ENCODE results near the gene NCAPG2. TPM values are rescaled to one million over a fixed set of nuclear protein-coding genes. Genes with fewer than 3 reads are reported as not detected.
"Not testable (repeated sequence)": the region's sequence is repeated elsewhere in the genome, so short reads cannot be mapped to it uniquely, and the experiment has no call there.

The NCAPG2 gene
- total and polyA plus RNA-seq, 2 experiments from 2014 or later: 38.7 to 91.2 TPM

- peaks cover 55% of the 10 kb centered on the region for H3K36me3 ChIP-seq (ENCODE audit: insufficient read depth)
- H3K4me1 Mint-ChIP-seq: no peaks in the 10 kb centered on the region
Observed at GRCh38 chr7:158676171-158676840, 28.3 kb downstream of the NCAPG2 start.

GRCh38 chr7:158672975-158673374 lies 31.6 kb downstream of the NCAPG2 start:
- peaks cover 23% of the 10 kb centered on the region for H4K20me1 ChIP-seq (replicated peaks; ENCODE audit: insufficient read depth)
- no peak for DNase-seq (ENCODE audit: low spot score)

More at GRCh38 chr7:158676171-158676840, 28.3 kb downstream of the NCAPG2 start:
- no peak overlapping the region for H3K4me2 ChIP-seq
- Mint-ChIP-seq H3K36me3 (ENCODE audit: low read depth) (peaks cover 81% of the 10 kb centered on the region), H3K27ac (no peak overlapping the region), H3K4me3 (no peak overlapping the region), H3K9me3 (no peaks in the 10 kb centered on the region), H3K27me3 (ENCODE audit: insufficient read depth, low read depth, poor library complexity) (peaks cover 2% of the 10 kb centered on the region)
- no peaks in the 10 kb centered on the region for H3K27me3 ChIP-seq (ENCODE audit: insufficient read depth)
- no peak overlapping the region for H3K4me3 ChIP-seq
- DNase-seq (ENCODE audit: low spot score) (no peak), ATAC-seq (no peak)
- H3F3A ChIP-seq (replicated peaks; ENCODE audit: low read depth): no peaks in the 10 kb centered on the region
- no peak overlapping the region for H2AFZ ChIP-seq
- peaks cover 8% of the 10 kb centered on the region; the same call in 1 of the 2 replicates for H3K79me2 ChIP-seq (replicated peaks; ENCODE audit: insufficient read depth)
- peaks cover 23% of the 10 kb centered on the region for H4K20me1 ChIP-seq (replicated peaks; ENCODE audit: insufficient read depth)
- TF ChIP-seq NANOG (IDR thresholded peaks at IDR 0.05; ENCODE audit: borderline replicate concordance) (no peak), ETS1 (IDR thresholded peaks at IDR 0.05) (no peak), EZH2 (IDR thresholded peaks at IDR 0.05; ENCODE audit: low read depth, unreplicated experiment) (no peak)
- H3K4me1 ChIP-seq (ENCODE audit: insufficient read depth): no peaks in the 10 kb centered on the region
- H3K9me2 ChIP-seq (ENCODE audit: insufficient read depth): no peaks in the 10 kb centered on the region
- no peak overlapping the region for H3K27ac ChIP-seq (ENCODE audit: low read depth)

GRCh38 chr7:158668086-158668485 lies 36.5 kb downstream of the NCAPG2 start:
- H4K20me1 ChIP-seq (replicated peaks; ENCODE audit: insufficient read depth): not testable (repeated sequence)
- peaks cover 55% of the 10 kb centered on the region for H3K36me3 Mint-ChIP-seq (ENCODE audit: low read depth)

More at GRCh38 chr7:158672975-158673374, 31.6 kb downstream of the NCAPG2 start:
- no peak overlapping the region for H3K4me2 ChIP-seq
- H3K27me3 ChIP-seq (ENCODE audit: insufficient read depth): no peaks in the 10 kb centered on the region
- H3K9me2 ChIP-seq (ENCODE audit: insufficient read depth): no peaks in the 10 kb centered on the region
- no peaks in the 10 kb centered on the region for H3F3A ChIP-seq (replicated peaks; ENCODE audit: low read depth)
- peaks cover 6% of the 10 kb centered on the region; the same call in 1 of the 2 replicates for H3K79me2 ChIP-seq (replicated peaks; ENCODE audit: insufficient read depth)
- H2AFZ ChIP-seq: no peak overlapping the region
- no peak overlapping the region for H3K4me3 Mint-ChIP-seq
- peak overlapping the region; percentile 47; the same call in 1 of the 2 replicates for H3K27ac Mint-ChIP-seq
- no peak overlapping the region for H3K4me3 ChIP-seq
- H3K9me3 Mint-ChIP-seq: no peaks in the 10 kb centered on the region
- H3K27ac ChIP-seq (ENCODE audit: low read depth): no peak overlapping the region
- no peak for TF ChIP-seq ETS1 (IDR thresholded peaks at IDR 0.05)
- TF ChIP-seq POLR2AphosphoS5 (IDR thresholded peaks at IDR 0.05; ENCODE audit: low read depth): no peak
- TF ChIP-seq STAT1 (IDR thresholded peaks at IDR 0.05; ENCODE audit: unreplicated experiment): no peak
- no peak for TF ChIP-seq REST (IDR thresholded peaks at IDR 0.05; ENCODE audit: unreplicated experiment)
- TF ChIP-seq NANOG (IDR thresholded peaks at IDR 0.05; ENCODE audit: borderline replicate concordance): no peak
- TF ChIP-seq JUNB (IDR thresholded peaks at IDR 0.05; ENCODE audit: unreplicated experiment): no peak
- TF ChIP-seq CREB1 (CRISPR knock-in tag; IDR thresholded peaks at IDR 0.05; ENCODE audit: low read depth): no peak
- H3K36me3 ChIP-seq (ENCODE audit: insufficient read depth): peaks cover 53% of the 10 kb centered on the region
- H3K4me1 ChIP-seq (ENCODE audit: insufficient read depth): no peaks in the 10 kb centered on the region
- H3K36me3 Mint-ChIP-seq (ENCODE audit: low read depth): peaks cover 73% of the 10 kb centered on the region
- ATAC-seq: no peak
- peaks cover 2% of the 10 kb centered on the region for H3K27me3 Mint-ChIP-seq (ENCODE audit: insufficient read depth, low read depth, poor library complexity)
- H3K4me1 Mint-ChIP-seq: no peaks in the 10 kb centered on the region

More at GRCh38 chr7:158668086-158668485, 36.5 kb downstream of the NCAPG2 start:
- peaks cover 51% of the 10 kb centered on the region for H3K36me3 ChIP-seq (ENCODE audit: insufficient read depth)
- H3K27ac Mint-ChIP-seq; H3K79me2 ChIP-seq (replicated peaks; ENCODE audit: insufficient read depth); H3K4me1 ChIP-seq (ENCODE audit: insufficient read depth); H2AFZ ChIP-seq; ATAC-seq; H3K4me3 ChIP-seq; H3K27me3 Mint-ChIP-seq (ENCODE audit: insufficient read depth, low read depth, poor library complexity); DNase-seq (ENCODE audit: low spot score); H3K9me3 Mint-ChIP-seq; H3K27ac ChIP-seq (ENCODE audit: low read depth); H3K4me3 Mint-ChIP-seq; H3F3A ChIP-seq (replicated peaks; ENCODE audit: low read depth); H3K4me1 Mint-ChIP-seq; H3K27me3 ChIP-seq (ENCODE audit: insufficient read depth); H3K4me2 ChIP-seq; H3K9me2 ChIP-seq (ENCODE audit: insufficient read depth): not testable (repeated sequence)

All from GM23338 (cell line).